Ishikawa (cell line): ENCODE measurements around the gene NHSL2.

Experiments
- CEBPB ChIP-seq: IDR thresholded peaks from 2 replicates; pipeline ENCODE4 v1.6.1; 2012
- CREB1 ChIP-seq: IDR thresholded peaks from 2 replicates; pipeline ENCODE4 v1.6.1; 2012; ENCODE audit warnings: low read depth
- EGR1 ChIP-seq: IDR thresholded peaks from 2 replicates; pipeline ENCODE4 v1.6.1; 2012
- EP300 ChIP-seq: IDR thresholded peaks from 2 replicates; pipeline ENCODE4 v1.6.1; 2012; ENCODE audit warnings: borderline replicate concordance
- FOXM1 ChIP-seq: IDR thresholded peaks from 2 replicates; pipeline ENCODE4 v1.6.1; 2012; ENCODE audit warnings: low read depth, borderline replicate concordance
- NFIC ChIP-seq: IDR thresholded peaks from 2 replicates; pipeline ENCODE4 v1.6.1; 2012
- RAD21 ChIP-seq: IDR thresholded peaks from 2 replicates; pipeline ENCODE4 v1.6.1; 2012; ENCODE audit warnings: low read depth
- TAF1 ChIP-seq: IDR thresholded peaks from 2 replicates; pipeline ENCODE4 v1.6.1; 2012; ENCODE audit warnings: low read depth, mild to moderate bottlenecking
- TCF12 ChIP-seq: IDR thresholded peaks from 2 replicates; pipeline ENCODE4 v1.6.1; 2012; ENCODE audit warnings: low read depth
- TEAD4 ChIP-seq: IDR thresholded peaks from 2 replicates; pipeline ENCODE4 v1.6.1; 2012
- YY1 ChIP-seq: IDR thresholded peaks from 2 replicates; pipeline ENCODE4 v1.6.1; 2012; ENCODE audit warnings: low read depth
- ZBTB7A ChIP-seq: IDR thresholded peaks from 2 replicates; pipeline ENCODE4 v1.6.1; 2012; ENCODE audit warnings: low read depth
- TF ChIP-seq, protein P1 (sequence below): IDR thresholded peaks from 2 replicates; pipeline ENCODE4 v1.6.1; 2012; ENCODE audit warnings: low read depth, mild to moderate bottlenecking
- TF ChIP-seq, protein P2 (sequence below): IDR thresholded peaks from 2 replicates; pipeline ENCODE4 v1.6.1; 2012
- TF ChIP-seq, protein P3 (sequence below): IDR thresholded peaks from 2 replicates; pipeline ENCODE4 v1.6.1; 2012

The NHSL2 gene

DNA sequence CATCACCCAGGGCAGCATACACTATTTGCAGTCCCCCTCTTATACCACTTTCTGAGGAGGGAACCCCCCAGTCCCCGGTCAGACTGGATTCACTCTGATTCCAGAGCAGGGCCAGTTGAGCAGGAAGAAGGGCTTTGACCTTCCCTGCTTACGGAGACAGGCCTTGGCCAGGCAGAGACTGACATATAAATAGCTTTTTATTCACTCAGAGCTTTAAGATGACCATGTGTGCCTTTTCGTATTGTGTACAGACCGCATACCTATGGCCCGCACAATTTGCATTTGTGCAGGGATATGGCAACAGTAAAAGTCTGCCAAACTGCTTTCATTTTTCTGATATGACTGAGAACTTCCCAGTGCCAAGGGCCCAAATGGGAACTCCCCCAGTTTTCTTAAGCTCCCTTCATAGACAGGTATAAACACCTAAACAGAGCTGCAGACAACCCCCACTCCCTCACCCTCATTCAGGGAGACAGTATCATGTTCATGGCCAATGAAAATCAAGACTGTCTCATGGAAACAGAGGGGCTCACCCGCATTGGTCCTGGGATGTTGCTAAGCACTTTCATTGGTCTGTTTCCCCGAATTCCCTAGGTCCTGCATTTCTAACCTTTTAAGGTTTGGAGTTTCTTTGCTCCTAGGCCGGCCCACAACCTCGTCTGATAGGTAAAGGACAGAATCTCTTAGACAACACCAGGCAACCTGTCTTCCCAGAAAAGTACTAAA, 135.1 kb downstream of the NHSL2 start:
- TF ChIP-seq ZBTB7A (no peak), TCF12 (no peak), EP300 (peak; percentile 30; the same call in 1 of the 2 replicates), EGR1 (no peak)

DNA sequence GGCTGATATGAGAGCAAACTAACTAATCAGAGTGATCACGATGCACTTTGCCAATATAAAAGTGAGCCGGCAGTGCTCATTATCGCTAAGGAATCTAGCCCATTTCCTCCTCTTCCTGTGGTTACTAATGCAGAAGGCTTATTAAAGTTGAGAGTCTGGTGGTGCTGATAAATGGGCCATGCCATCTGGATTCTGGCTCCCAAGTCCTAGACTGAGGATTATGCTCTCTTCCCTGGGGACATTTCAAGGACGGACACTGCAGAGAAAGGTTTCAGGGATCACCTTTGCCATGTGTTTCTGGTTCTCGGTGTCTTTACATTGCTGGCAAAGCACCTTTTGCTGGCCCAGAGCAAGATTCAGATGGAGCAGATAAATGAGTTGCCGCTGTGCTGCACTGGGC, 135.8 kb downstream of the NHSL2 start:
- TF ChIP-seq RAD21, result no peak
- no peak for TF ChIP-seq TEAD4
- no peak for TF ChIP-seq EGR1
- no peak for TF ChIP-seq TAF1
- no peak for TF ChIP-seq YY1

DNA sequence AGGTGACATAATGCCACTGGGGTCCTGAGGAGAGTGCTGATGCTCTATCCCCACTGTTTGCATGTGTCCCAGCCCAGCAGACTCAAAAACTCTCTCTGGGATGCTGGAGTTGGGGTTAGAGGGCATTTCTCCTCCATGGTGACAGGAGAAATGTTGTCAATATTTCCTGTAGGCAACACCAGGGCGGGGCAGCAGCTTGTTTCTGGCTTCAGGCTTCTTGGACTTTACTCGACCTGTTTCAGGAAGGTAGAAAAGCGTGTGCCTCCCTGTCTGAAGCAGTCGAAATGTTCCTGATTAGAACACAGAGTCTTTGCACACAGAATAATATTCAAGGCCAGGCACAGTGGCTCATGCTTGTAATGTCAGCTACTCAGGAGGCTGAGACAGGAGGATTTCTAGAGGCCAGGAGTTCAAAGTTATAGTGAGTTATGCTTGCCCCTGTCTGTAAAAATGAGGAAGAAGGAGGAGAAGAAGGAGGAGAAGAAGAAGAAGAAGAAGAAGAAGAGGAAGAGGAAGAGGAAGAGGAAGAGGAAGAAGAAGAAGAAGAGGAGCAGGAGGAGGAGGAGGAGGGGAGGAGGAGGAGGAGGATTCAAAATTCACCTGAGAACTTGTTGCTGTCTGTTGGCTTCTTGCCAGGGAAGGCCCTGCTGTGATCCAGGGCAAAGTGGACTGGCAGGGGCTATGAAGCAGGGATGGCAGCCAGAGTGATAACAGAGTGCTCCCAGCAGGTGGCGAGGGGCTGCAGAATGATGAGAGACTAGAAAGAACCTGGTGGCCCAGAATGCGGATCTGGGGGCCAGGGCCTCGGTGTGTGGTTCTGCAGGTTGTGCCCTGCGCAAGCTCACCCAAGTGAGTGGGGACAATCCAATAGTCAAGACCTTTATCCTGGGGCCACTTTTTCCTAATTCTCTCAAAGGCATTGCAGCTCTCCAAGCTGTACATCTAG, 138.1 kb downstream of the NHSL2 start:
- TF ChIP-seq TAF1, result no peak
- TF ChIP-seq CEBPB, result no peak
- TF ChIP-seq TEAD4, result no peak
- TF ChIP-seq, protein P1, sequence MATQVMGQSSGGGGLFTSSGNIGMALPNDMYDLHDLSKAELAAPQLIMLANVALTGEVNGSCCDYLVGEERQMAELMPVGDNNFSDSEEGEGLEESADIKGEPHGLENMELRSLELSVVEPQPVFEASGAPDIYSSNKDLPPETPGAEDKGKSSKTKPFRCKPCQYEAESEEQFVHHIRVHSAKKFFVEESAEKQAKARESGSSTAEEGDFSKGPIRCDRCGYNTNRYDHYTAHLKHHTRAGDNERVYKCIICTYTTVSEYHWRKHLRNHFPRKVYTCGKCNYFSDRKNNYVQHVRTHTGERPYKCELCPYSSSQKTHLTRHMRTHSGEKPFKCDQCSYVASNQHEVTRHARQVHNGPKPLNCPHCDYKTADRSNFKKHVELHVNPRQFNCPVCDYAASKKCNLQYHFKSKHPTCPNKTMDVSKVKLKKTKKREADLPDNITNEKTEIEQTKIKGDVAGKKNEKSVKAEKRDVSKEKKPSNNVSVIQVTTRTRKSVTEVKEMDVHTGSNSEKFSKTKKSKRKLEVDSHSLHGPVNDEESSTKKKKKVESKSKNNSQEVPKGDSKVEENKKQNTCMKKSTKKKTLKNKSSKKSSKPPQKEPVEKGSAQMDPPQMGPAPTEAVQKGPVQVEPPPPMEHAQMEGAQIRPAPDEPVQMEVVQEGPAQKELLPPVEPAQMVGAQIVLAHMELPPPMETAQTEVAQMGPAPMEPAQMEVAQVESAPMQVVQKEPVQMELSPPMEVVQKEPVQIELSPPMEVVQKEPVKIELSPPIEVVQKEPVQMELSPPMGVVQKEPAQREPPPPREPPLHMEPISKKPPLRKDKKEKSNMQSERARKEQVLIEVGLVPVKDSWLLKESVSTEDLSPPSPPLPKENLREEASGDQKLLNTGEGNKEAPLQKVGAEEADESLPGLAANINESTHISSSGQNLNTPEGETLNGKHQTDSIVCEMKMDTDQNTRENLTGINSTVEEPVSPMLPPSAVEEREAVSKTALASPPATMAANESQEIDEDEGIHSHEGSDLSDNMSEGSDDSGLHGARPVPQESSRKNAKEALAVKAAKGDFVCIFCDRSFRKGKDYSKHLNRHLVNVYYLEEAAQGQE, result no peak
- no peak for TF ChIP-seq YY1
- TF ChIP-seq TCF12, result no peak
- TF ChIP-seq, protein P2, sequence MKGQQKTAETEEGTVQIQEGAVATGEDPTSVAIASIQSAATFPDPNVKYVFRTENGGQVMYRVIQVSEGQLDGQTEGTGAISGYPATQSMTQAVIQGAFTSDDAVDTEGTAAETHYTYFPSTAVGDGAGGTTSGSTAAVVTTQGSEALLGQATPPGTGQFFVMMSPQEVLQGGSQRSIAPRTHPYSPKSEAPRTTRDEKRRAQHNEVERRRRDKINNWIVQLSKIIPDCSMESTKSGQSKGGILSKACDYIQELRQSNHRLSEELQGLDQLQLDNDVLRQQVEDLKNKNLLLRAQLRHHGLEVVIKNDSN, result no peak
- TF ChIP-seq RAD21, result no peak
- TF ChIP-seq, protein P3, sequence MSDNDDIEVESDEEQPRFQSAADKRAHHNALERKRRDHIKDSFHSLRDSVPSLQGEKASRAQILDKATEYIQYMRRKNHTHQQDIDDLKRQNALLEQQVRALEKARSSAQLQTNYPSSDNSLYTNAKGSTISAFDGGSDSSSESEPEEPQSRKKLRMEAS, result no peak
- TF ChIP-seq CREB1, result no peak
- no peak for TF ChIP-seq ZBTB7A
- TF ChIP-seq EGR1, result no peak
- TF ChIP-seq NFIC, result no peak
- no peak for TF ChIP-seq EP300
- no peak for TF ChIP-seq FOXM1

DNA sequence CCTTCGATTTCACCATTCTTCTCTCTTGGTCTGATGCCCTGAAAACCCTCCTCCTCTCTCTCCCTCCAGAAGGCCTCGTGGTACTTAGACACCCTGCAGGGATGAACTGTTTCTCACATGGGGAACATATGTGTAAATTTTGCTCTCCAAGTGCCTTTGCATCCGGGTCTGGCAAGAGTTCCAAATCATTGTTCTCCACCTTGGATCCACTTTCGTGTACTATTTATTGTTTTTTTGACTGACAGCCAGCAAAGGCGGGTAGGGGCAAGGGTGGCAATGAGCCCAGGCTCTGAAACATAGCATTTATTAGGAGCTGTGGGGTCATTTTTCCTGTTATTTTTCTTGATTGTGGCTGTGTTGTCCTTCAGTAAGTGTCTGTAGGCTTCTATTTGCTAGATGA, 139.4 kb downstream of the NHSL2 start:
- no peak for TF ChIP-seq TAF1
- no peak for TF ChIP-seq TCF12
- no peak for TF ChIP-seq ZBTB7A
- no peak for TF ChIP-seq RAD21

DNA sequence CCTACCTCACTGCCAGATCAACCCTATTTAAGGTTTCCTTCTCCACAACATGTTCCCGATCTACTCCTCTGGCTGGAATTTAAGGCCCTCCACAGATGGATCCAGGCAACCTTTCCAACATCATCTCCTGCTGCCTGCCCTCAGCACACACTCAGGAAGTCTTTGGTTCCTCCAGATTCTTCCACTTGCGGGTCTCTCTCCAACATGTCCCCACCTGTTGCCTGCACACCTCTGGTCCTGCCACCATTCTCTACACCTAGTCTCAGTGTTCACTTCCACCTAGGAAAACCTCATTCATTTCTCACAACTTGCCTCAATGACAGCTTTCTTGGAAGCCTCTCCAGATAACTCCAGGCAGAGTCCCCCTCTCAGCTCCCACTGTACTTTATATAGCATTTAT, 140.9 kb downstream of the NHSL2 start:
- TF ChIP-seq, protein P1, result no peak
- TF ChIP-seq NFIC, result no peak
- TF ChIP-seq CEBPB, result no peak
- no peak for TF ChIP-seq ZBTB7A
- TF ChIP-seq EGR1, result no peak
- TF ChIP-seq, protein P3, result no peak
- no peak for TF ChIP-seq TEAD4
- TF ChIP-seq, protein P2, result no peak
- TF ChIP-seq TCF12, result no peak
- TF ChIP-seq RAD21, result no peak
- TF ChIP-seq FOXM1, result no peak
- no peak for TF ChIP-seq EP300
- TF ChIP-seq CREB1, result no peak
- no peak for TF ChIP-seq YY1
- TF ChIP-seq TAF1, result no peak
